GM19324 (cell line): ENCODE measurements around the gene FLRT1.
A peak's percentile ranks its signal among the peaks of the same experiment; 100 is the strongest.

ENCODE experiments used
- ATAC-seq: cut with Tn5 transposase; IDR thresholded peaks from one replicate; pipeline ENCODE4 v1.9.1; 2021; ENCODE audit warnings: mild to moderate bottlenecking, moderate library complexity; ENCODE audit not compliant: unreplicated experiment, low FRiP score

The FLRT1 gene

GRCh38 chr11:64035576-64035975 lies at the start of gene FLRT1:
Gene FLRT1 (plus strand): TSS chr11:64035931. CDS start chr11:64116268, 80,337 bp downstream.
- ATAC-seq = no peak

GRCh38 chr11:63986156-63986931 lies 49.4 kb upstream of the FLRT1 start, which contains the start of gene OTUB1:
Gene OTUB1 (plus strand): TSS chr11:63986438. CDS start chr11:63986457, 19 bp downstream.
- peak; percentile 77 for ATAC-seq

DNA sequence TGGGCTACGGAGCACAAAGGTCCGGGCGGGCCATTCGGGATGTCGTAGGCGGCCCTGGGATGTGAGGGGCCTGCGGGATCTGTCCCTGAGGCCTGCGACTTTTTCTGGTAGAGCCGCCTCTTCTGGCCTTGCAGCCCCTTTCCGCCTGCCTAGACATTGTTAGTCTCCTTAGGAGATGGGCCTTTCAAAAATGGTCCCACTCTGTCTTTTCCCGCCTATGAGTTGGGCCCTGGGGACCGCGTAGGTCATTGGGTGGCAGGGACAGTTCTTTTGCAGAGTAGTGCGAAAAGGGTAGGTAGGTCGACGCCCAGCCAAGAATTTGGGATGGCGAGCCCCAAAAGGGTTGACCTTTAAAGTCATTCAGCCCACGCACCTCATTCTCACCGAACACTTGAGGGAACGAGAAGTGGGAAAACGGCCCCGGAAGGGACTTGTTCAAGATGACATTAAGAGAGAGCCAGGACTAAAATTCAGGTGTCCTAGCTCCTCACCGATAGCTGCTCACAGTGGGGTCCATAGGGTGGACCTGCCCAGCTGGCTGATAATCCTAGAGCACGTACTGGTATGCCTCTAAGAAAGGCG lies 48.7 kb upstream of the FLRT1 start:
- ATAC-seq = no peak

GRCh38 chr11:63991558-63991957 lies 44.2 kb upstream of the FLRT1 start:
- ATAC-seq = no peak

DNA sequence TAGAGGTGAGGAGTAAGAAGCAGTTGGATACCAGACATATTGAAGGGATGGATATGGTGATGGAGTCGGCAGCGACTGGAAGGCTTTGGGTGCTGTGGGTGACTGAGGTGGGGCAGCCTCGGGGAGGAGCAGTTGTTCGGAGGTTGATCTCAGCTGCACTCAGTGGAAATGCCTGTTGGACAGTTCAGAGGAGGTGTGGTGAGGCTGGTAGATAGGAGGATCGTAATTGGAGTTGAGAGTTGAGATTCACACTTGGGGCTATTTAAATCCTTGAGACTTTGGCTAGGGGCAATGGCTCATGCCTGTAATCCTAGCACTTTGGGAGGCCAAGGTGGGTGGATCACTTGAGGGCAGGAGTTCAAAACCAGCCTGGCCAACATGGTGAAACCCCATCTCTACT lies 42.6 kb upstream of the FLRT1 start:
- no peak for ATAC-seq

GRCh38 chr11:63993993-63994392 lies 41.7 kb upstream of the FLRT1 start:
- ATAC-seq = no peak

DNA sequence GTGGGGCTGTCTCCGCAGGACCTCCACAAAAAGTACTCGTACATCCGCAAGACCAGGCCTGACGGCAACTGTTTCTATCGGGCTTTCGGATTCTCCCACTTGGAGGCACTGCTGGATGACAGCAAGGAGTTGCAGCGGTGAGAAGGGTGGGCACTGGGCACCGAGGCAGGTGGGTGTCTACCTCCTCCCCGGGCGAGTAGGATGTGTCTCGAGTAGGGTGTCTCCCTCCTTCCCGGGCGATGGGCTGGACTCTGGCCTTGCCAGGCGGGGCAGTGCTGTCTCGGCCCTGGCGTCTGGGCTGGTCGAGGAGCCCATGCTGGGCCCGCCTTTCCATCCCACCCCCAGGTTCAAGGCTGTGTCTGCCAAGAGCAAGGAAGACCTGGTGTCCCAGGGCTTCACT lies 39.2 kb upstream of the FLRT1 start:
- ATAC-seq = no peak

- no peak for ATAC-seq
Measured at GRCh38 chr11:63997104-63997700, 38.5 kb upstream of the FLRT1 start.

DNA sequence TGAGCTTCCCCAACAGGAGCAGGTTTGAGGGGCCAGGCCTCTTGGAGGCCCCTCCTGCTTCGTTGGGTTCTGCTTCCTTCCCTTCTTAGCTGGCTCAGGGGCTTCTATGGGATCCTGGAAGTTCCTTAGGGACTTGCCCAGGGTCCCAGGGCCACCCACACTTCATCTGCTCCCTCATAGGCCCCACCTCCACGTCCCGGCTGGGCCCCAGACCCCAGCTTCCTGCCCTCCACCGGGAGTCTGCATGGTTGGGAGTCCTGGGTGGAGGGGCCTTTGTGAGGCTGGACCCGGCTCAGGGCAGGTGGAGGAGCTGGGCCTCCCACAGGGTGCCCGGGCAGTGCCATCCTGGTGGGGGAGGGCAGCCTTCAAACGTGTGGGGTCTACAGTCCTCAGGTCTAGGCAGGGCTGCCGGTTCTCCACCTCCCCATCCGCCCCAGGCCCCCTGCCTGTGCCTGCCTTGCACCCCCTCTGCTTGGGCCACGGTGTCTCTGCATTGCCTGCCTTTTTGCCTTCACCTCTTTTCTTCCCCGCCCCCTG lies 37.9 kb upstream of the FLRT1 start:
- no peak for ATAC-seq

- ATAC-seq = no peak
Measured at GRCh38 chr11:63998558-63999348, 37.0 kb upstream of the FLRT1 start.

- no peak for ATAC-seq
Measured at GRCh38 chr11:63999349-64000025, 36.2 kb upstream of the FLRT1 start.

GRCh38 chr11:64000026-64000739 lies 35.5 kb upstream of the FLRT1 start:
- ATAC-seq = no peak

DNA sequence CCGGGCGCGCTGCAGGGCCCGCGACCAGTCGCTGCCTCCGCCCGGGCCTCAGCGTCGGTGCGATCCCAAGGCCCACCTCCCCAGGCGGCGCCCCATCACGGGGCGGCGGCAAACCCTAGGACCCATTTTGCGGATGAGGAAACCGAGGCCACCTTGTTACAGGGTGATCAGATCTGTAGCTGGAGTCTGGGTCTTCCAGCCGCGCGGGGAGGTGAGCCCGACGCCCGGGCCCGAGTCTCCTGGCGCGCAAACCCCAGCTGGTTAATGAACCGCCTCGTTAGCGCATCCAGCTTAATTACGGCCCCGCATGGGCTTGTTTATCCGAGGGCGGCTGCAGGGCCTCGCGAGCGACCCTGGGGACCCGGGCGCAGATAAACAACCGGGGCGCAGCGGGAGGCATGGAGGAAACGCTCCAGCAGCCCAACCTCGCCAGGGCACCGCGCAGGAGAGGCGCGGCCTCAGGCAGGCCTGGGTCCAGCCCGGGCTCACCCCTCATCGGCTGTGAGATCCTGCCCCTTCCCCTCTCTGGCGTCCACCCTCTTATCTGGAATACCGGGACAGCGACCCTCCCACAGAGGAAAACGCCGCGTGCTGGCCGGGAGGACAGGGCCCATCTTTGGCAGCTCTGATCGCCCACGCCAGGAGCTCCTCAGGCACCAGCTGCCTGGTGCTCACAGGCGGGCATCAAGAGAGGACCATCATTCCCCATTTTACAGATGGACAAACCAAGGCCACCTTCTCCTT lies 34.8 kb upstream of the FLRT1 start:
- ATAC-seq = no peak

DNA sequence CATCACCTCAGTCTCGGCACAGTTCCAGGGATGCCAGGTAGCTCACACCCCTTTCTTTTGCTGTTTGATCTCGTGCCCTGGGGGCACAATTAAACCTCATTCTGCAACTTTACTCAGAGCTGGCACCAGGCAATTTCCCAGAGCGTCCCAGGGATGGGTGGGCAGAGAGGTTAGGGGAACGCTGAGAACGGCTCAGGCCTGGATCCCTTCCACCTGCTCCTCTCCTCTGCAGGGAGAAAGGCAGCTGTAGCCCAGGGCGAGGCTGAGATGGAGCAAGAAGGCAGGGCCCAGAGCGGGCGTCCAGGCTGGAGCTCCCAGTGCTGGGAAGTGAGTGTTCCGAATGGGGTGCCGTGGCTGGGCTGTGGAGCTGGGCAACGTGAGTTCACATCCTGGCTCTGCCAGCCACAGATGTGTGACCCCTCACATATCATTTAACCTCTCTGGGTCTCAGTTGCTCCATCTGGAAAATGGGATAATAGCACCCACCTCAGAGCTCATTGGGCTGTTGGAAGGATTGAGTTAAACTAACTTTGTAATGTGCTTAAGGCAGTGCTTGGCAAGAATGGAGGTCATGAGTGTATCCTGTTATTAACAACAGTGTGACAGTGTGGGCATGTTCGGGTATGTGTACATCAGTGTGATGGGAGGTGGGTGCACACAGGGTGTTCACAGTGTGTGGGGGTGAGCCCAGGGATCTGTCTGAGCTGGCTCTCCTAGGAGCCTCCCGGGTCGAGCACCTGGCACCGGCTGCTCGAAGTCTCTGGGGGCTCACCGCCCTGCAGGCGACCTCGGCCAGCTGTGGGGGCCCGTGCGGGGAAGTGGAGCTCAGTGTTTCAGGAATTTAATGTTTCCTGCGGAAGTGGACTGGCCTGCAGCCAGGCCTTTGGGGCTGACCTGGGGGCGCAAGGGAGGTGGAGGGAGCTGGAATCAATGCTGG lies 34.0 kb upstream of the FLRT1 start:
- ATAC-seq = no peak

GRCh38 chr11:64003807-64004589 lies 31.7 kb upstream of the FLRT1 start:
- no peak for ATAC-seq

- ATAC-seq = no peak
Measured at GRCh38 chr11:64004590-64004984, 31.1 kb upstream of the FLRT1 start.

DNA sequence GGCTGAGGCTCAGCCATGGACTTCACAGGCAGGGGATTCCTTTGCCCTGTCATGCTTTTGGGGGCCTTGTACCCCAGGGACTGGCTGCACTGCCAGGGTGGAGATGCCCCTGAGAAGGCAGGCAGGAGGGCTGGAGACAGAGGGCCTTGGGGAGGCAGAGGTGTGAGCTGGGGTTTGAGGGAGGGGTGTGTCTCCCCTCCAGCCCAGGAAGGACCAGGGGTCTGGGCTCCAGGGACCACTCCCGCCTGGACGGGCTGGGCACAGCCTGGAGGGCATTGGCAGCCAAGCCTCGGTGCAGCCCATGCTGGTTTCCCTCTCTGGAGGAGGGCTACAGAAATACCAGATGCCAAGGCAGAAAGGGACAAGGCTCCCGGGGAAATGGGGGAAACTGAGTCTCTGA lies 30.0 kb upstream of the FLRT1 start:
- ATAC-seq = no peak
